ENCODE measurements around the gene ZFP36L1. TPM values are rescaled to one million over a fixed set of nuclear protein-coding genes. Genes with fewer than 3 reads are reported as not detected.
A peak's percentile ranks its signal among the peaks of the same experiment; 100 is the strongest.

ZFP36L1 gene
- total RNA-seq, 1 donor from 2014 or later, result 1,405 TPM

DNA sequence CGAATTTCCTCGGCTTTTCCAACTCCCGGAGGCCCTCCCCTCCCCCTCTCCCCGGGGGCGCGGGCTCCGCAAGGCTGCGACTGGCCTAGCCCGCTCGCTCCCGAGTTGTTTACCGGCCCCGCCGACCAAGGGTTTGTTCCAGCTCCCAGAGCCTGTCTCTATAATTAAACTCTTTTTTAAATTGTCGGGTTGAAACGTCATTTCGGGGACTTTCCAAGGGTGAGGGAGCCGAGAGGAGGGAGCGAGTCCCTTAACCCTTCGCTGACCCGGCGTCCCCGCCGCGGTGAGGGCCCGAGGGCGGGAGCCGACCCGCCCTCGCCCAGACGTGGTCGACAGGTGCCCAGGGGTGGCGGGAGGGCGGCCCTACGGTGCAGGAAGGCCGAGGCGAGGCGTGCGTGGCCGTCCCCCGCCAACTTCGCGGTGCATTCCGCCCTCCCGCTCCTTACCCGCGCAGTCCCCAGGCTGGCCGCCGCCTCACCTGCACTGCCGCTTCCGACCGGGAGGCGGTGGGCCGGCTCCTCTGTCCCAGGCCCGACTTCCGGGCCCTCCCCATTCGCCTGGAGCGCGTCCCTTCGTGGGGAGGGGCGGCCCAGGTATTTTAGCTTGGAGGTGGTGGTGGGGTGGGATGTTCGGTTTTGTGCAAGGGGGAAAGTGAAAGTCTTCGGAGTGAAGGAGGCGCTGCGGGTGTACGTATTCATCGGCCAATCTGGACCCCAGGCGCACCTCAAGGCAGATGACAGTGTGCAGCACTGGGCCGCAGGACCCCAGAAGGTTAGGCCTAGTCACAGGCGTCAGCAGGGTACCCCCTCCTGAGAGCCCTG is 2.9 kb upstream of the ZFP36L1 start:
- Histone ChIP-seq H3K36me3 (peaks cover 0 to 11% of the 10 kb centered on the region in 2 donors), H3K4me3 (peak overlapping the region; percentile 84 to 95), H3K4me1 (peaks cover 13% of the 10 kb centered on the region), H3K27me3 (no peaks in the 10 kb centered on the region), H3K9me3 (no peaks in the 10 kb centered on the region), H3K27ac (peak overlapping the region; percentile 99)
- peak; percentile 35 to 93 (median 42) for TF ChIP-seq CTCF (IDR thresholded peaks at IDR 0.05)
- TF ChIP-seq POLR2A (IDR thresholded peaks at IDR 0.05), result peak in 1 of 2 donors; percentile 53
- TF ChIP-seq POLR2AphosphoS5 (IDR thresholded peaks at IDR 0.05; ENCODE audit: insufficient read depth in 1 of 2, low read depth in 1 of 2), result peak; percentile 40 to 91
- DNase-seq (ENCODE audit: extremely low spot score in 2 of 2), result peak; percentile 91 to 94
- intact Hi-C loops (cut with DNase I), result no loop called here

DNA sequence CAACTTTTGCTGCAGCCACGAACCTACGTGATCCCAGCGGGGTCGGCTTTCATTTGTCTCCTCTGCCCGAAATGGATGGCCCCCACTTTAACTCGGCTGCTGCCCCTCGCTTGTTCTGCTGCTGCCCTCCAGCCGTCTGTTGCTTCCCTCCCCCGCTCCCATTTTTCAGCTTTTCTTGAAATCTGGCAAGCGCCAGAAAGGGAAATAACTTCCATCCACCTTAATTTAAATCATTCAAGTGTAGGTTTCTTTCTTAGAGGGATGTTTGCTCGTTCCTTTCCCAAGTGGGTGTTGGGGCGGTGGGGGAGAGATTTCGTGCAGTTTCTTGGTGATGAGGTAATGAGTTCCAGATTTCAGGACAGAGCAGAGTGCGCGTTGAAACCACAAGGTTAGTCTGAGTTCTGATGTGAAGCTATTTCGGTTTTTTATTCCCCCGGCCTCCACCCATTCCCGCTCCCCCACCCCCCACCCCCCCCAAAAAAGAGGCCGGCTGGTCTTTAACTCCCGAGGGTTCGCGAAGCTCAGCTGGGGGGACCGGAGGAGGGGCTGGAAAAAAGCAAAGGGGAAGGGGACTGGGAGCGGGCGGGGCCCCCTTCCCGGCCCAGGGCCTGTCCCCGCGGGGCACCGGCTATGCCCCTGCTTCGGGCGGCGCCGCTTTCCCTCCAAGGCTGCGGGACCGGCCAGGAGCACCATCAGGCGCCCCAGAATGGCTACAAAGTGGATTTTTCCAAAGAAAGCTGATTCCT is 2.2 kb upstream of the ZFP36L1 start:
- H3K27me3 ChIP-seq, result no peaks in the 10 kb centered on the region
- H3K4me1 ChIP-seq, result peaks cover 13% of the 10 kb centered on the region
- no peaks in the 10 kb centered on the region for H3K9me3 ChIP-seq
- DNase-seq (ENCODE audit: extremely low spot score in 2 of 2), result peak in 1 of 2 donors; percentile 92
- TF ChIP-seq POLR2AphosphoS5 (IDR thresholded peaks at IDR 0.05; ENCODE audit: insufficient read depth in 1 of 2, low read depth in 1 of 2) (no peak), CTCF (IDR thresholded peaks at IDR 0.05) (no peak), POLR2A (IDR thresholded peaks at IDR 0.05) (peak in 1 of 2 donors; percentile 38)
- peak overlapping the region; percentile 99 for H3K27ac ChIP-seq
- H3K36me3 ChIP-seq, result peaks cover 0 to 19% of the 10 kb centered on the region in 2 donors
- H3K4me3 ChIP-seq, result peak overlapping the region; percentile 84 to 95
- intact Hi-C loops (cut with DNase I), result loop anchor here (5.0 kb wide), 4 partner anchors 113 to 853 kb away; no protein-coding TSS in a partner anchor

- peak; percentile 91 to 95 for DNase-seq (ENCODE audit: extremely low spot score in 2 of 2)
- peak overlapping the region; percentile 84 to 95 for H3K4me3 ChIP-seq
- H3K36me3 ChIP-seq, result peaks cover 0 to 26% of the 10 kb centered on the region in 2 donors
- no peaks in the 10 kb centered on the region for H3K27me3 ChIP-seq
- H3K4me1 ChIP-seq, result peaks cover 18% of the 10 kb centered on the region
- intact Hi-C loops (cut with DNase I), result loop anchor here (5.0 kb wide), 4 partner anchors 112 to 852 kb away; no protein-coding TSS in a partner anchor
- peak overlapping the region; percentile 99 for H3K27ac ChIP-seq
- peak; percentile 82 to 96 for TF ChIP-seq POLR2AphosphoS5 (IDR thresholded peaks at IDR 0.05; ENCODE audit: insufficient read depth in 1 of 2, low read depth in 1 of 2)
- TF ChIP-seq CTCF (IDR thresholded peaks at IDR 0.05), result no peak
- peak in 1 of 2 donors; percentile 77 for TF ChIP-seq POLR2A (IDR thresholded peaks at IDR 0.05)
- no peaks in the 10 kb centered on the region for H3K9me3 ChIP-seq
Measured at GRCh38 chr14:68794130-68794850, 1.4 kb upstream of the ZFP36L1 start.

- TF ChIP-seq POLR2AphosphoS5 (IDR thresholded peaks at IDR 0.05; ENCODE audit: insufficient read depth in 1 of 2, low read depth in 1 of 2), result no peak
- TF ChIP-seq CTCF (IDR thresholded peaks at IDR 0.05), result no peak
- TF ChIP-seq POLR2A (IDR thresholded peaks at IDR 0.05), result no peak
- intact Hi-C loops (cut with DNase I), result loop anchor here (5.0 kb wide), 4 partner anchors 111 to 851 kb away; no protein-coding TSS in a partner anchor
- peak overlapping the region; percentile 99 for H3K27ac ChIP-seq
- no peaks in the 10 kb centered on the region for H3K27me3 ChIP-seq
- peaks cover 23% of the 10 kb centered on the region for H3K4me1 ChIP-seq
- H3K4me3 ChIP-seq, result peak overlapping the region; percentile 84 to 95
- DNase-seq (ENCODE audit: extremely low spot score in 2 of 2), result no peak
- H3K36me3 ChIP-seq, result peaks cover 0 to 32% of the 10 kb centered on the region in 2 donors
- H3K9me3 ChIP-seq, result no peaks in the 10 kb centered on the region
Measured at GRCh38 chr14:68793734-68794129, 865 bp upstream of the ZFP36L1 start.

Measured in vagina (tissue), 2 donors.